ENCODE data around the gene DEFB131B. TPM values are rescaled to one million over a fixed set of nuclear protein-coding genes. Genes with fewer than 3 reads are reported as not detected.

The DEFB131B gene
- total RNA-seq, 3 donors from 2014 or later = not detected

DNA sequence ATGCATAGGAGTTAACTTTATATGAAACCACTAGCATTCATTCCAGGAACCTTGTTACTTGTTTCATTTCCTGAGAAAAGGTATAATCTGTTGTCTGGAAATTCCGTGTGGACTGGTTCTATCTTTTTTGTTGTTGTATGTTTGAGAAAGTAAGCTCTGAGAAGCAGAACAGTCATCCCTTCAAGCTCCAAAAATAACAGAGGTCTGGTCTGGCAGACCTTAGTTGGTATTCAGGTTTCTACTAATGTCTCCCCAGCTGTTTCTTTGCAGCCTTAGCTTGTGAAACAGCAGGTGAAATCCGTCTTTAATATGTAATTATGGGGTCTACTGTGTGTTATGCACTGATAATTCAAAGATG, 53.0 kb downstream of the DEFB131B start:
- Histone ChIP-seq H3K9me3 (no peaks in the 10 kb centered on the region), H3K27me3 (no peaks in the 10 kb centered on the region), H3K4me3 (no peak overlapping the region), H3K36me3 (no peaks in the 10 kb centered on the region), H3K4me1 (peaks cover 3 to 6% of the 10 kb centered on the region in 2 donors), H3K27ac (no peak overlapping the region)
- intact Hi-C loops (cut with DNase I; ENCODE audit: low total_unique reads) = no loop called here
- DNase-seq (ENCODE audit: low spot score in 2 of 2) = no peak
- no peak for TF ChIP-seq POLR2AphosphoS5 (IDR thresholded peaks at IDR 0.05)
- TF ChIP-seq, protein P1, sequence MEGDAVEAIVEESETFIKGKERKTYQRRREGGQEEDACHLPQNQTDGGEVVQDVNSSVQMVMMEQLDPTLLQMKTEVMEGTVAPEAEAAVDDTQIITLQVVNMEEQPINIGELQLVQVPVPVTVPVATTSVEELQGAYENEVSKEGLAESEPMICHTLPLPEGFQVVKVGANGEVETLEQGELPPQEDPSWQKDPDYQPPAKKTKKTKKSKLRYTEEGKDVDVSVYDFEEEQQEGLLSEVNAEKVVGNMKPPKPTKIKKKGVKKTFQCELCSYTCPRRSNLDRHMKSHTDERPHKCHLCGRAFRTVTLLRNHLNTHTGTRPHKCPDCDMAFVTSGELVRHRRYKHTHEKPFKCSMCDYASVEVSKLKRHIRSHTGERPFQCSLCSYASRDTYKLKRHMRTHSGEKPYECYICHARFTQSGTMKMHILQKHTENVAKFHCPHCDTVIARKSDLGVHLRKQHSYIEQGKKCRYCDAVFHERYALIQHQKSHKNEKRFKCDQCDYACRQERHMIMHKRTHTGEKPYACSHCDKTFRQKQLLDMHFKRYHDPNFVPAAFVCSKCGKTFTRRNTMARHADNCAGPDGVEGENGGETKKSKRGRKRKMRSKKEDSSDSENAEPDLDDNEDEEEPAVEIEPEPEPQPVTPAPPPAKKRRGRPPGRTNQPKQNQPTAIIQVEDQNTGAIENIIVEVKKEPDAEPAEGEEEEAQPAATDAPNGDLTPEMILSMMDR (IDR thresholded peaks at IDR 0.05) = no peak
- no peak for TF ChIP-seq POLR2A (IDR thresholded peaks at IDR 0.05)

DNA sequence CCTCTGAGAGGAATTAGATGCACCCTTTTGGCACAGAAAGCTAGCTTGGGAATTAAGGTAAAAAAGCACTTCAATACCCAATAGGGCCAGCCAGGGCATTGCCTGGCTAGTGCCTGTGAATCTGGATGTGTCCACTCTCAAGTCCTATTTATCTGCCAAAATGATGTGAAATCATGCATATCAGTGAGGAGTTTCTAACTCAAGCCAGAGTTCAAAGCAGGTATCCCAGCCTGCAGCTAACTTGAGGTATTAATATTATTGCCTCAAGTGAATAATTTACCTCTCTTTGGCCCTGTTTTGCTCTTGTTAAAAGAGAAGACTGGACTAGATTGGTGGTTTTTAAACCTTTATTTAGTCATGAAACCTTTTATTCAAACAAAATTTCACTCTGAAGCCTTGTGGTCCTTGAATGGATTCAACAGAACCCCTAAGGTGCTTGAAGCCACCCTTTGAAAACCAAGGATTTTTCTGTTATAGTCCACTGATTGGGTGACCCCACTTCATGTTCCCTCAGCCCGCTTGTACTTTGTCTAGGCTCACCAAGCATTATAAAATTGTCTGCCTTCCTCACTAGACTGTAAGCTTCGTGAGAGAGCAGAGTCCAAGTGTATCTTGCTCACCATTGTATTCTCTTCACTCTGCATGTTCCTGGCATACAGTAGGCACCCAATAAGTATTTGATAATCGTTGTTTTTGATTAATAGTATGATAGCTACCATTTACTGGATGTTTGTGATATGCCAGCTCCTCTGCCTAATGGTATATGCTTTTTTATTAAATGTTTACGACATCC, 55.1 kb downstream of the DEFB131B start:
- no peak for TF ChIP-seq POLR2AphosphoS5 (IDR thresholded peaks at IDR 0.05)
- TF ChIP-seq, protein P1 (IDR thresholded peaks at IDR 0.05) = no peak
- TF ChIP-seq POLR2A (IDR thresholded peaks at IDR 0.05) = no peak
- intact Hi-C loops (cut with DNase I; ENCODE audit: low total_unique reads) = no loop called here
- Histone ChIP-seq H3K9me3 (no peaks in the 10 kb centered on the region), H3K4me1 (peaks cover 3 to 6% of the 10 kb centered on the region in 2 donors), H3K27me3 (no peaks in the 10 kb centered on the region), H3K4me3 (no peak overlapping the region), H3K27ac (no peak overlapping the region), H3K36me3 (no peaks in the 10 kb centered on the region)
- no peak for DNase-seq (ENCODE audit: low spot score in 2 of 2)

Other genes starting within 250 kb of the DEFB131B start
- gene DEFB108B, start 45.3 kb upstream of the DEFB131B start, total RNA-seq = not detected
- 10 to 100 TPM; 10.2 to 14.0 (median 12.8) TPM for gene XNDC1N, start 50.1 kb downstream of the DEFB131B start, total RNA-seq
- gene RNF121, start 50.6 kb downstream of the DEFB131B start, total RNA-seq = 10 to 100 TPM; 21.8 to 39.0 (median 37.3) TPM
- 10 to 100 TPM in 2 of 3 donors, 1 to 10 TPM in 1; 2.6 to 10.4 (median 10.2) TPM for gene IL18BP, start 120.5 kb downstream of the DEFB131B start, total RNA-seq
- gene NUMA1, start 202.1 kb downstream of the DEFB131B start, total RNA-seq = 100 to 1,000 TPM; 240 to 412 (median 283) TPM
- 100 to 1,000 TPM in 1 of 3 donors, 10 to 100 TPM in 2; 14.9 to 103 (median 17.1) TPM for gene LRRC51, start 202.4 kb downstream of the DEFB131B start, total RNA-seq
- gene LAMTOR1, start 224.8 kb downstream of the DEFB131B start, total RNA-seq = 100 to 1,000 TPM in 2 of 3 donors, 10 to 100 TPM in 1; 87.2 to 120 (median 112) TPM
- gene TOMT, start 227.5 kb downstream of the DEFB131B start, total RNA-seq = not detected
- gene ANAPC15, start 234.2 kb downstream of the DEFB131B start, total RNA-seq = 10 to 100 TPM; 12.1 to 22.4 (median 21.4) TPM